Calu3 (cell line): ENCODE results near the gene TMPRSS5. TPM values are rescaled to one million over a fixed set of nuclear protein-coding genes. Genes with fewer than 3 reads are reported as not detected.

Source experiments
- BruUV-seq: library from RNA; stranded (reverse); fragments of 400-500 nt; replicated peaks from 2 replicates; lab custom pipeline; 2021; lab: Mats Ljungman, UMichigan
- CTCF ChIA-PET: fragments of 300-600 bp; sonication (Branson Sonifier 250); formaldehyde crosslinking; loops from one replicate; lab custom pipeline; 2022; ENCODE audit warnings: antibody characterized with exemption; lab: Charles Lee
- DNase-seq: peaks from one replicate; pipeline ENCODE4 v3.0.0; 2022
- H3K27ac Mint-ChIP-seq: one replicate; pipeline ENCODE4 v1.8.0; 2022; ENCODE audit warnings: mixed read lengths; ENCODE audit not compliant: unreplicated experiment
- H3K27me3 Mint-ChIP-seq: one replicate; pipeline ENCODE4 v1.8.0; 2022; ENCODE audit warnings: mixed read lengths; ENCODE audit not compliant: unreplicated experiment
- H3K36me3 Mint-ChIP-seq: one replicate; pipeline ENCODE4 v1.8.0; 2022; ENCODE audit warnings: mild to moderate bottlenecking, moderate library complexity, mixed read lengths; ENCODE audit not compliant: insufficient read depth, unreplicated experiment
- H3K4me1 Mint-ChIP-seq: one replicate; pipeline ENCODE4 v1.8.0; 2022; ENCODE audit warnings: mild to moderate bottlenecking, low read depth, mixed read lengths; ENCODE audit not compliant: unreplicated experiment
- H3K4me3 Mint-ChIP-seq: one replicate; pipeline ENCODE4 v1.8.0; 2022; ENCODE audit warnings: mild to moderate bottlenecking, low read depth, moderate library complexity, mixed read lengths; ENCODE audit not compliant: unreplicated experiment
- H3K9me3 Mint-ChIP-seq: one replicate; pipeline ENCODE4 v1.8.0; 2022; ENCODE audit warnings: low read depth, mixed read lengths; ENCODE audit not compliant: unreplicated experiment
- intact Hi-C: fragments of 100-400 bp; cut with micrococcal nuclease; formaldehyde crosslinking; loops from one replicate; pipeline ENCODE4 v1.10.0; 2022; ENCODE audit not compliant: unreplicated experiment
- total RNA-seq: library from RNA; stranded (reverse); gene quantifications from 2 replicates; pipeline ENCODE4 v1.2.3, GENCODE V29; 2022
- TF ChIP-seq, protein P1 (sequence below): fragments of 200-600 bp; IDR thresholded peaks from one replicate; pipeline ENCODE4 v1.8.0; 2022; ENCODE audit warnings: antibody characterized with exemption; ENCODE audit not compliant: unreplicated experiment

Gene TMPRSS5
- total RNA-seq, 1 experiment from 2014 or later = 9.6 TPM

GRCh38 chr11:113725407-113725806 is 19.3 kb upstream of the TMPRSS5 start:
- Mint-ChIP-seq H3K4me1 (peaks cover 36% of the 10 kb centered on the region), H3K27me3 (no peaks in the 10 kb centered on the region), H3K9me3 (no peaks in the 10 kb centered on the region), H3K4me3 (no peak overlapping the region), H3K36me3 (peaks cover 1% of the 10 kb centered on the region), H3K27ac (peak overlapping the region; percentile 88)
- BruUV-seq = no TSS peak
- intact Hi-C loops = loop anchor here (2.0 to 5.0 kb wide), 2 partner anchors 61 to 193 kb away; no protein-coding TSS in a partner anchor
- CTCF ChIA-PET = interaction anchor here (0.7 to 1.4 kb wide), 3 partner anchors 35 to 185 kb away, joined by 3 to 7 read pairs (median 4); no protein-coding TSS in a partner anchor
- TF ChIP-seq, protein P1, sequence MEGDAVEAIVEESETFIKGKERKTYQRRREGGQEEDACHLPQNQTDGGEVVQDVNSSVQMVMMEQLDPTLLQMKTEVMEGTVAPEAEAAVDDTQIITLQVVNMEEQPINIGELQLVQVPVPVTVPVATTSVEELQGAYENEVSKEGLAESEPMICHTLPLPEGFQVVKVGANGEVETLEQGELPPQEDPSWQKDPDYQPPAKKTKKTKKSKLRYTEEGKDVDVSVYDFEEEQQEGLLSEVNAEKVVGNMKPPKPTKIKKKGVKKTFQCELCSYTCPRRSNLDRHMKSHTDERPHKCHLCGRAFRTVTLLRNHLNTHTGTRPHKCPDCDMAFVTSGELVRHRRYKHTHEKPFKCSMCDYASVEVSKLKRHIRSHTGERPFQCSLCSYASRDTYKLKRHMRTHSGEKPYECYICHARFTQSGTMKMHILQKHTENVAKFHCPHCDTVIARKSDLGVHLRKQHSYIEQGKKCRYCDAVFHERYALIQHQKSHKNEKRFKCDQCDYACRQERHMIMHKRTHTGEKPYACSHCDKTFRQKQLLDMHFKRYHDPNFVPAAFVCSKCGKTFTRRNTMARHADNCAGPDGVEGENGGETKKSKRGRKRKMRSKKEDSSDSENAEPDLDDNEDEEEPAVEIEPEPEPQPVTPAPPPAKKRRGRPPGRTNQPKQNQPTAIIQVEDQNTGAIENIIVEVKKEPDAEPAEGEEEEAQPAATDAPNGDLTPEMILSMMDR = no peak
- DNase-seq = no peak

GRCh38 chr11:113724778-113725177 is 18.7 kb upstream of the TMPRSS5 start:
- BruUV-seq = no TSS peak
- Mint-ChIP-seq H3K36me3 (no peaks in the 10 kb centered on the region), H3K27me3 (no peaks in the 10 kb centered on the region), H3K4me1 (peaks cover 35% of the 10 kb centered on the region), H3K4me3 (no peak overlapping the region), H3K9me3 (no peaks in the 10 kb centered on the region), H3K27ac (no peak overlapping the region)
- TF ChIP-seq, protein P1 = no peak
- intact Hi-C loops = loop anchor here (2.0 to 5.0 kb wide), 2 partner anchors 60 to 192 kb away; no protein-coding TSS in a partner anchor
- CTCF ChIA-PET = interaction anchor here (0.7 to 1.4 kb wide), 2 partner anchors 34 to 35 kb away, joined by 4 to 7 read pairs; no protein-coding TSS in a partner anchor
- no peak for DNase-seq

GRCh38 chr11:113723787-113724186 is 17.7 kb upstream of the TMPRSS5 start:
- no peak for DNase-seq
- BruUV-seq = no TSS peak
- no peak overlapping the region for H3K4me3 Mint-ChIP-seq
- H3K27ac Mint-ChIP-seq = no peak overlapping the region
- no peaks in the 10 kb centered on the region for H3K36me3 Mint-ChIP-seq
- TF ChIP-seq, protein P1 = no peak
- intact Hi-C loops = loop anchor here (2.0 kb wide), 1 partner anchor 59 kb away; no protein-coding TSS in a partner anchor
- no peaks in the 10 kb centered on the region for H3K9me3 Mint-ChIP-seq
- H3K4me1 Mint-ChIP-seq = peaks cover 25% of the 10 kb centered on the region
- CTCF ChIA-PET = no interaction called here
- no peaks in the 10 kb centered on the region for H3K27me3 Mint-ChIP-seq

- Mint-ChIP-seq H3K27me3 (no peaks in the 10 kb centered on the region), H3K36me3 (no peaks in the 10 kb centered on the region), H3K4me1 (peaks cover 21% of the 10 kb centered on the region), H3K27ac (no peak overlapping the region), H3K4me3 (no peak overlapping the region), H3K9me3 (no peaks in the 10 kb centered on the region)
- no TSS peak for BruUV-seq
- intact Hi-C loops = no loop called here
- no peak for DNase-seq
- CTCF ChIA-PET = no interaction called here
- TF ChIP-seq, protein P1 = no peak
Measured at GRCh38 chr11:113722934-113723333, 16.8 kb upstream of the TMPRSS5 start.
